GM12878 (cell line): ENCODE measurements around the gene NLRP6. TPM values are rescaled to one million over a fixed set of nuclear protein-coding genes. Genes with fewer than 3 reads are reported as not detected.

Experiments used
- BMI1 ChIP-seq: fragments of 450-650 bp; IDR thresholded peaks from 2 replicates; pipeline ENCODE4 v1.6.1; 2016; ENCODE audit warnings: mild to moderate bottlenecking, moderate library complexity, borderline replicate concordance
- CHD2 ChIP-seq: IDR thresholded peaks from 2 replicates; pipeline ENCODE4 v1.6.1; 2011; ENCODE audit warnings: low read depth, low read length, improper control_type of control experiment, borderline replicate concordance
- CREB1 ChIP-seq: IDR thresholded peaks from 2 replicates; pipeline ENCODE4 v1.6.1; 2012; ENCODE audit warnings: low read depth, mild to moderate bottlenecking, inconsistent platforms
- DPF2 ChIP-seq: fragments of 450-650 bp; IDR thresholded peaks from 2 replicates; pipeline ENCODE4 v1.6.1; 2017; ENCODE audit warnings: mild to moderate bottlenecking
- ESRRA ChIP-seq: IDR thresholded peaks from 2 replicates; pipeline ENCODE4 v1.6.1; 2012; ENCODE audit warnings: mild to moderate bottlenecking, low read length, improper control_type of control experiment
- IKZF2 ChIP-seq, 2 experiments: fragments of 450-650 bp; IDR thresholded peaks; 2 replicates each; pipeline ENCODE4 v1.6.1; 2017; ENCODE audit warnings: mild to moderate bottlenecking in 2 of 2, moderate library complexity in 2 of 2
- MLLT1 ChIP-seq: fragments of 450-650 bp; IDR thresholded peaks from 2 replicates; pipeline ENCODE4 v1.6.1; 2016; ENCODE audit warnings: mild to moderate bottlenecking
- STAT1 ChIP-seq: fragments of 450-650 bp; conservative IDR thresholded peaks from 2 replicates; pipeline ENCODE4 v1.6.1; 2014; ENCODE audit warnings: antibody characterized with exemption, mild to moderate bottlenecking
- ZBED1 ChIP-seq: IDR thresholded peaks from 2 replicates; pipeline ENCODE4 v1.6.1; 2016; ENCODE audit warnings: borderline replicate concordance
- ZNF217 ChIP-seq: fragments of 450-650 bp; IDR thresholded peaks from 2 replicates; pipeline ENCODE4 v1.6.1; 2017; ENCODE audit warnings: antibody characterized with exemption, mild to moderate bottlenecking
- polyA plus RNA-seq, 11 experiments: library from polyadenylated mRNA; depleted of rRNA in 4 of 11; unstranded in 6 of 11; stranded (reverse) in 5 of 11; fragments of >200 nt; fragmentation: Nextera tagmentation in 4 of 11; fragmentation: Illumina TruSeq in 1 of 11; extraction: Ambion mirVana in 4 of 11; extraction: Trizol in 1 of 11; gene quantifications; 1 replicate in 1 of 11; 2 replicates in 10 of 11; pipeline versions ENCODE4 v1.2.1 to v1.2.3, GENCODE V29; 2011 to 2016; ENCODE audit warnings: inconsistent platforms in 2 of 11, missing spikeins in 2 of 11, low read depth in 1 of 11
- total RNA-seq, 4 experiments: library from RNA; depleted of rRNA in 3 of 4; stranded (reverse); fragments of >200 nt in 3 of 4; fragmentation: Illumina TruSeq in 1 of 4; extraction: Trizol in 1 of 4; gene quantifications; 2 replicates each; pipeline versions ENCODE4 v1.2.1 to v1.2.3, GENCODE V29; 2013 to 2021
- TF ChIP-seq, protein P1 (sequence below): fragments of 450-650 bp; IDR thresholded peaks from 2 replicates; pipeline ENCODE4 v1.6.1; 2017; ENCODE audit warnings: borderline replicate concordance
- TF ChIP-seq, protein P2 (sequence below): fragments of 450-650 bp; conservative IDR thresholded peaks from 2 replicates; pipeline ENCODE4 v1.6.1; 2017; ENCODE audit warnings: mild to moderate bottlenecking, moderate library complexity
- TF ChIP-seq, protein P3 (sequence below): IDR thresholded peaks from 2 replicates; pipeline ENCODE4 v1.6.1; 2011; ENCODE audit warnings: mild to moderate bottlenecking, low read depth, low read length, moderate library complexity; ENCODE audit not compliant: insufficient replicate concordance
- TF ChIP-seq, protein P4 (sequence below): fragments of 450-650 bp; IDR thresholded peaks from 2 replicates; pipeline ENCODE4 v1.6.1; 2017; ENCODE audit warnings: mild to moderate bottlenecking, moderate library complexity
- TF ChIP-seq, protein P5 (sequence below): fragments of 450-650 bp; IDR thresholded peaks from 2 replicates; pipeline ENCODE4 v1.6.1; 2017; ENCODE audit warnings: mild to moderate bottlenecking, moderate library complexity

The NLRP6 gene
- total and polyA plus RNA-seq, 10 of the 15 experiments (the other 5 are each of a cell fraction or from before 2014, with no cell fraction given), result 0.03 to 0.11 TPM; not detected in 8

DNA sequence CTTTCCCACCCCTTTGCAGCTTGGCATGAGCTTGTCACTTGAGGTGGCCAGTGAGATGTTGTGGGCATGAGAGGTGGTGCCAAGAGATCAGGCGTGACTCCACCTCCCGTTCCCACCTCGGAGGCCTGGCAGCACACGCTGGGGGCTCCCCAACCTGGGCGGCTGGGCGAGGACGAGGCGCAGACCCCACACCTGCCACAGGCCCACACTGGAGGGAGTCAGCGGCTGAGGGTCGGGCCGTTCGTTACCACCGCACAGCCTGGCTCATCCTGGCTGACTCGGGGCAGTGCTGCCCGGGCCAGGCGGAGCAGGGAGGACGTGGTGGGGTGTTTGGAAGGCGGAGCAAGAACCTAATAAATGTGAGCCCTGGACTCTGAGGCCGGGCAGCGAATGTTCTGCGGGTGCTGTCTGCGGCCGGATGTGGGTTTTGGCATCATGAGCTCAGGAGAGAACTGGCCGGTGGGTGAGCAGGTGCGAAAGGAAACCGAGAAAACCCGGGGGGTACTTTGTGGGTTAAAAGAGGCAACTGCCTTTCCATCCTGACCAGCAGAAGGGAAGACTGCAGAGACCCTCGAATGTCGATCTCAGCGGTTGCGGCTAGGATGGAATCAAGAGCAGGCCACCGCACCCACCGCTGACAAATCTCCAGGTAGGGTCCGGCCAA is 52.6 kb downstream of the NLRP6 start (continued):
- TF ChIP-seq, protein P1, sequence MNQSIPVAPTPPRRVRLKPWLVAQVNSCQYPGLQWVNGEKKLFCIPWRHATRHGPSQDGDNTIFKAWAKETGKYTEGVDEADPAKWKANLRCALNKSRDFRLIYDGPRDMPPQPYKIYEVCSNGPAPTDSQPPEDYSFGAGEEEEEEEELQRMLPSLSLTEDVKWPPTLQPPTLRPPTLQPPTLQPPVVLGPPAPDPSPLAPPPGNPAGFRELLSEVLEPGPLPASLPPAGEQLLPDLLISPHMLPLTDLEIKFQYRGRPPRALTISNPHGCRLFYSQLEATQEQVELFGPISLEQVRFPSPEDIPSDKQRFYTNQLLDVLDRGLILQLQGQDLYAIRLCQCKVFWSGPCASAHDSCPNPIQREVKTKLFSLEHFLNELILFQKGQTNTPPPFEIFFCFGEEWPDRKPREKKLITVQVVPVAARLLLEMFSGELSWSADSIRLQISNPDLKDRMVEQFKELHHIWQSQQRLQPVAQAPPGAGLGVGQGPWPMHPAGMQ, result peak; percentile 63; the same call in 1 of the 2 replicates
- peak; percentile 61; the same call in 1 of the 2 replicates for TF ChIP-seq CHD2
- no peak for TF ChIP-seq STAT1
- TF ChIP-seq, protein P2, sequence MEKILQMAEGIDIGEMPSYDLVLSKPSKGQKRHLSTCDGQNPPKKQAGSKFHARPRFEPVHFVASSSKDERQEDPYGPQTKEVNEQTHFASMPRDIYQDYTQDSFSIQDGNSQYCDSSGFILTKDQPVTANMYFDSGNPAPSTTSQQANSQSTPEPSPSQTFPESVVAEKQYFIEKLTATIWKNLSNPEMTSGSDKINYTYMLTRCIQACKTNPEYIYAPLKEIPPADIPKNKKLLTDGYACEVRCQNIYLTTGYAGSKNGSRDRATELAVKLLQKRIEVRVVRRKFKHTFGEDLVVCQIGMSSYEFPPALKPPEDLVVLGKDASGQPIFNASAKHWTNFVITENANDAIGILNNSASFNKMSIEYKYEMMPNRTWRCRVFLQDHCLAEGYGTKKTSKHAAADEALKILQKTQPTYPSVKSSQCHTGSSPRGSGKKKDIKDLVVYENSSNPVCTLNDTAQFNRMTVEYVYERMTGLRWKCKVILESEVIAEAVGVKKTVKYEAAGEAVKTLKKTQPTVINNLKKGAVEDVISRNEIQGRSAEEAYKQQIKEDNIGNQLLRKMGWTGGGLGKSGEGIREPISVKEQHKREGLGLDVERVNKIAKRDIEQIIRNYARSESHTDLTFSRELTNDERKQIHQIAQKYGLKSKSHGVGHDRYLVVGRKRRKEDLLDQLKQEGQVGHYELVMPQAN, result no peak; the same call in 1 of the 2 replicates
- TF ChIP-seq ZBED1, result no peak
- peak; percentile 96 for TF ChIP-seq DPF2
- TF ChIP-seq, protein P3, sequence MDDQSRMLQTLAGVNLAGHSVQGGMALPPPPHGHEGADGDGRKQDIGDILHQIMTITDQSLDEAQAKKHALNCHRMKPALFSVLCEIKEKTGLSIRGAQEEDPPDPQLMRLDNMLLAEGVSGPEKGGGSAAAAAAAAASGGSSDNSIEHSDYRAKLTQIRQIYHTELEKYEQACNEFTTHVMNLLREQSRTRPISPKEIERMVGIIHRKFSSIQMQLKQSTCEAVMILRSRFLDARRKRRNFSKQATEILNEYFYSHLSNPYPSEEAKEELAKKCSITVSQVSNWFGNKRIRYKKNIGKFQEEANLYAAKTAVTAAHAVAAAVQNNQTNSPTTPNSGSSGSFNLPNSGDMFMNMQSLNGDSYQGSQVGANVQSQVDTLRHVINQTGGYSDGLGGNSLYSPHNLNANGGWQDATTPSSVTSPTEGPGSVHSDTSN, result no peak
- peak; percentile 89 to 90 for TF ChIP-seq IKZF2 (IDR thresholded peaks at IDR 0.05)
- TF ChIP-seq, protein P4, sequence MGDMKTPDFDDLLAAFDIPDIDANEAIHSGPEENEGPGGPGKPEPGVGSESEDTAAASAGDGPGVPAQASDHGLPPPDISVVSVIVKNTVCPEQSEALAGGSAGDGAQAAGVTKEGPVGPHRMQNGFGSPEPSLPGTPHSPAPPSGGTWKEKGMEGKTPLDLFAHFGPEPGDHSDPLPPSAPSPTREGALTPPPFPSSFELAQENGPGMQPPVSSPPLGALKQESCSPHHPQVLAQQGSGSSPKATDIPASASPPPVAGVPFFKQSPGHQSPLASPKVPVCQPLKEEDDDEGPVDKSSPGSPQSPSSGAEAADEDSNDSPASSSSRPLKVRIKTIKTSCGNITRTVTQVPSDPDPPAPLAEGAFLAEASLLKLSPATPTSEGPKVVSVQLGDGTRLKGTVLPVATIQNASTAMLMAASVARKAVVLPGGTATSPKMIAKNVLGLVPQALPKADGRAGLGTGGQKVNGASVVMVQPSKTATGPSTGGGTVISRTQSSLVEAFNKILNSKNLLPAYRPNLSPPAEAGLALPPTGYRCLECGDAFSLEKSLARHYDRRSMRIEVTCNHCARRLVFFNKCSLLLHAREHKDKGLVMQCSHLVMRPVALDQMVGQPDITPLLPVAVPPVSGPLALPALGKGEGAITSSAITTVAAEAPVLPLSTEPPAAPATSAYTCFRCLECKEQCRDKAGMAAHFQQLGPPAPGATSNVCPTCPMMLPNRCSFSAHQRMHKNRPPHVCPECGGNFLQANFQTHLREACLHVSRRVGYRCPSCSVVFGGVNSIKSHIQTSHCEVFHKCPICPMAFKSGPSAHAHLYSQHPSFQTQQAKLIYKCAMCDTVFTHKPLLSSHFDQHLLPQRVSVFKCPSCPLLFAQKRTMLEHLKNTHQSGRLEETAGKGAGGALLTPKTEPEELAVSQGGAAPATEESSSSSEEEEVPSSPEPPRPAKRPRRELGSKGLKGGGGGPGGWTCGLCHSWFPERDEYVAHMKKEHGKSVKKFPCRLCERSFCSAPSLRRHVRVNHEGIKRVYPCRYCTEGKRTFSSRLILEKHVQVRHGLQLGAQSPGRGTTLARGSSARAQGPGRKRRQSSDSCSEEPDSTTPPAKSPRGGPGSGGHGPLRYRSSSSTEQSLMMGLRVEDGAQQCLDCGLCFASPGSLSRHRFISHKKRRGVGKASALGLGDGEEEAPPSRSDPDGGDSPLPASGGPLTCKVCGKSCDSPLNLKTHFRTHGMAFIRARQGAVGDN, result 0 out of 2 replicates have a peak, but pooled peaks have one; percentile 6
- TF ChIP-seq BMI1, result peak; percentile 48; the same call in 1 of the 2 replicates
- TF ChIP-seq ZNF217, result no peak
- TF ChIP-seq, protein P5, sequence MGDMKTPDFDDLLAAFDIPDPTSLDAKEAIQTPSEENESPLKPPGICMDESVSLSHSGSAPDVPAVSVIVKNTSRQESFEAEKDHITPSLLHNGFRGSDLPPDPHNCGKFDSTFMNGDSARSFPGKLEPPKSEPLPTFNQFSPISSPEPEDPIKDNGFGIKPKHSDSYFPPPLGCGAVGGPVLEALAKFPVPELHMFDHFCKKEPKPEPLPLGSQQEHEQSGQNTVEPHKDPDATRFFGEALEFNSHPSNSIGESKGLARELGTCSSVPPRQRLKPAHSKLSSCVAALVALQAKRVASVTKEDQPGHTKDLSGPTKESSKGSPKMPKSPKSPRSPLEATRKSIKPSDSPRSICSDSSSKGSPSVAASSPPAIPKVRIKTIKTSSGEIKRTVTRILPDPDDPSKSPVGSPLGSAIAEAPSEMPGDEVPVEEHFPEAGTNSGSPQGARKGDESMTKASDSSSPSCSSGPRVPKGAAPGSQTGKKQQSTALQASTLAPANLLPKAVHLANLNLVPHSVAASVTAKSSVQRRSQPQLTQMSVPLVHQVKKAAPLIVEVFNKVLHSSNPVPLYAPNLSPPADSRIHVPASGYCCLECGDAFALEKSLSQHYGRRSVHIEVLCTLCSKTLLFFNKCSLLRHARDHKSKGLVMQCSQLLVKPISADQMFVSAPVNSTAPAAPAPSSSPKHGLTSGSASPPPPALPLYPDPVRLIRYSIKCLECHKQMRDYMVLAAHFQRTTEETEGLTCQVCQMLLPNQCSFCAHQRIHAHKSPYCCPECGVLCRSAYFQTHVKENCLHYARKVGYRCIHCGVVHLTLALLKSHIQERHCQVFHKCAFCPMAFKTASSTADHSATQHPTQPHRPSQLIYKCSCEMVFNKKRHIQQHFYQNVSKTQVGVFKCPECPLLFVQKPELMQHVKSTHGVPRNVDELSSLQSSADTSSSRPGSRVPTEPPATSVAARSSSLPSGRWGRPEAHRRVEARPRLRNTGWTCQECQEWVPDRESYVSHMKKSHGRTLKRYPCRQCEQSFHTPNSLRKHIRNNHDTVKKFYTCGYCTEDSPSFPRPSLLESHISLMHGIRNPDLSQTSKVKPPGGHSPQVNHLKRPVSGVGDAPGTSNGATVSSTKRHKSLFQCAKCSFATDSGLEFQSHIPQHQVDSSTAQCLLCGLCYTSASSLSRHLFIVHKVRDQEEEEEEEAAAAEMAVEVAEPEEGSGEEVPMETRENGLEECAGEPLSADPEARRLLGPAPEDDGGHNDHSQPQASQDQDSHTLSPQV, result no peak
- peak; percentile 89 for TF ChIP-seq MLLT1
- TF ChIP-seq ESRRA, result no peak
- TF ChIP-seq CREB1, result no peak
